Inferior parietal cortex (tissue), 1 donor: ENCODE measurements around the gene OSBPL9.
"Not testable (repeated sequence)": the region's sequence is repeated elsewhere in the genome, so short reads cannot be mapped to it uniquely, and the experiment has no call there.

Experiments
- DNase-seq: peaks from one replicate; pipeline ENCODE4 v3.0.0-alpha.2; 2016; ENCODE audit errors: extremely low spot score

OSBPL9 gene

GRCh38 chr1:51708911-51709760, 92.2 kb downstream of the OSBPL9 start:
- DNase-seq, result no peak

GRCh38 chr1:51709951-51710350, 93.1 kb downstream of the OSBPL9 start:
- no peak for DNase-seq

GRCh38 chr1:51712590-51712989, 95.7 kb downstream of the OSBPL9 start:
- DNase-seq, result no peak

- no peak for DNase-seq
Measured at GRCh38 chr1:51714374-51715019, 97.6 kb downstream of the OSBPL9 start.

- DNase-seq, result no peak
Measured at GRCh38 chr1:51715369-51715768, 98.5 kb downstream of the OSBPL9 start.

- no peak for DNase-seq
Measured at GRCh38 chr1:51716746-51717145, 99.9 kb downstream of the OSBPL9 start.

- DNase-seq, result no peak
Measured at GRCh38 chr1:51717842-51718241, 101.0 kb downstream of the OSBPL9 start.

- no peak for DNase-seq
Measured at GRCh38 chr1:51719146-51719545, 102.3 kb downstream of the OSBPL9 start.

GRCh38 chr1:51724797-51725196, 107.9 kb downstream of the OSBPL9 start:
- no peak for DNase-seq

- DNase-seq, result no peak
Measured at GRCh38 chr1:51726051-51726450, 109.2 kb downstream of the OSBPL9 start.

- DNase-seq, result no peak
Measured at GRCh38 chr1:51726544-51727225, 109.8 kb downstream of the OSBPL9 start.

- no peak for DNase-seq
Measured at GRCh38 chr1:51727366-51727765, 110.5 kb downstream of the OSBPL9 start.

GRCh38 chr1:51728611-51729155, 111.8 kb downstream of the OSBPL9 start:
- no peak for DNase-seq

- peak; percentile 68 for DNase-seq
Measured at GRCh38 chr1:51729156-51729823, 112.4 kb downstream of the OSBPL9 start.

- DNase-seq, result no peak
Measured at GRCh38 chr1:51729824-51730301, 113.0 kb downstream of the OSBPL9 start.

GRCh38 chr1:51731998-51732397, 115.1 kb downstream of the OSBPL9 start:
- no peak for DNase-seq

- no peak for DNase-seq
Measured at GRCh38 chr1:51732701-51733425, 116.0 kb downstream of the OSBPL9 start.

- not testable (repeated sequence) for DNase-seq
Measured at GRCh38 chr1:51733426-51733774, 116.5 kb downstream of the OSBPL9 start.

GRCh38 chr1:51733793-51734522, 117.1 kb downstream of the OSBPL9 start:
- no peak for DNase-seq
